Measurements from ENCODE around the gene MST1.
"Not testable (repeated sequence)": the region's sequence is repeated elsewhere in the genome, so short reads cannot be mapped to it uniquely, and the experiment has no call there.

MST1 gene

DNA sequence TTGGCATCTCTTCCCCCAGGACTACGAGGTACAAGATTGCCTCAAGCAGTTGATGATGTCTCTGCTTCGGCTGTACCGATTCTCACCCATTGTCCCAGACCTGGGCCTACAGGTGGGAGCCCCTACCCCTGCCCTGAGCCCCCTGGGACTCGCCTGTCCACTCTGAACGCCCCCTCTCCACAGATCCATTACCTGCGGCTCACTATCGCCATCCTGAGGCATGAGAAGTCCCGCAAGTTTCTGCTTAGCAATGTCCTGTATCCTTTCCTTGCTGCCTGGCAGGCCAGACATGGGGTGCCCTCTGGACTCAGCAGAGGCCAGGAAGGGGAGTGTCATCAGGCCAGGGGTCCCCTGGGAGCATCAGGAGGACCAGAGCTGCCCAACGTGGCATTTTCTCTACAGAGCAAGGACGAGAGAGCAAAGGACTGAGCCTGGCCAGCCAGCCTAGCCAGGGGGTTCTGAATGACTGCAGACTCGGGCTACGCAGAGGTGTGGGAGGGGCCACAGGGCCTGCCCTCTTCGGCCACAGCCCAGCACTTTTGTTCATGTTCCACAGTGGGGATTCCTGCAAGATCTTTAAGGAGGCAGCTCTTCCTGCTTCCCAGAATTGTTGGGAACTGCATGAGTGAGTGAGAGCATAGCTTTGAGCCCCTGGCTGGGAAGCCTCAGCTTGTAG is 11.3 kb upstream of the MST1 start:
- no peak for DNase-seq

DNA sequence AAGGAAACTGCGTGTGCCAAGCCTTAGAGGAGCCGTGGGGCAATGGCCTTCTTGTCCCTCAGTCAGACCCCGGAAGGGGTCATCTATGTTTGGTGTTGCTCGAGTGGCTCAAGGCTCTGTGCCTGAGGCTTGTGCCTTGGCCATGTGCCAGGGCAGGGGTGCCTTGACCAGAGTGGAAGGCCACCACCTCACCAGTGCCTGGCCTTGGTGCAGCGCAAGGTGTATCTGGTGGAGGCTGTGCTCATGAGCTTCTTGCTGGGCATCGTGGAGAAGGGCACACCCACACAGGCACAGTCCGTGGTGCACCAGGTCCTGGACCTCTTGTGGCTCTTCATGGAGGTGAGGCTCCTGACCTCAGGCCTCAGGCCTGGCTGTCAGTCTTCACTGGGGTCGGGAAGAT is 10.7 kb upstream of the MST1 start:
- DNase-seq: no peak

DNA sequence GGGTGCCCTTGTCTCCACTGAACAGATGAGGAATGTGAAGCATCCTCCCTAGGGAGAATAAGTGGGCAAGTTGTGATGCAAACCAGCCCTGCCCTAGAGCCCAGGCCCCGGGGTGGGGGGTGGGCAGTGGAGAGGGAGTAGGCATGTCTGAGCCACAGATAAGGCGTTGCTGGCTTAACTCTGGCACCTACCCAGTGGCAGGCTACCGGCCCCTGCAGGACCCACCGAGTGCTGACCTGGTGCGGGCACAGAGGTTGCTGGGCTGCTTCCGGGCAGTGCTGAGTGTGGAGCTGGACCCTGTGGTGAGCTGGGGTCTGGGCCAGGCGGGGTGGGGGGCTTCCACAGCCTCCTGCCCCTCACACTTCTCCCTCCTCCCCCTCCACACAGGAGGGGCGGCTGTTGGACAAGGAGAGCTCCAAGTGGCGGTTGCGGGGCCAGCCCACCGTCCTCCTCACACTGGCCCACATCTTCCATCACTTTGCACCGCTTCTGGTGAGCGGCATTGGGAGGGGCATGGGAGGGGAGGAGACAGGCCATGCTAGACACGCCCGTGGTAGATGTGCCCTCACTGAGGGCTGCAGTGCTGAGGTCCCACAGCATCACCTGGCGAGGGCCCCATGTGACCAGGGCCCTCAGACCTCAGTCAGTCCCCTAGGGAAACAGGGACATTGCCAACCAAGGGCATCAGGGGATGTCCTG is 10.2 kb upstream of the MST1 start:
- DNase-seq: no peak

DNA sequence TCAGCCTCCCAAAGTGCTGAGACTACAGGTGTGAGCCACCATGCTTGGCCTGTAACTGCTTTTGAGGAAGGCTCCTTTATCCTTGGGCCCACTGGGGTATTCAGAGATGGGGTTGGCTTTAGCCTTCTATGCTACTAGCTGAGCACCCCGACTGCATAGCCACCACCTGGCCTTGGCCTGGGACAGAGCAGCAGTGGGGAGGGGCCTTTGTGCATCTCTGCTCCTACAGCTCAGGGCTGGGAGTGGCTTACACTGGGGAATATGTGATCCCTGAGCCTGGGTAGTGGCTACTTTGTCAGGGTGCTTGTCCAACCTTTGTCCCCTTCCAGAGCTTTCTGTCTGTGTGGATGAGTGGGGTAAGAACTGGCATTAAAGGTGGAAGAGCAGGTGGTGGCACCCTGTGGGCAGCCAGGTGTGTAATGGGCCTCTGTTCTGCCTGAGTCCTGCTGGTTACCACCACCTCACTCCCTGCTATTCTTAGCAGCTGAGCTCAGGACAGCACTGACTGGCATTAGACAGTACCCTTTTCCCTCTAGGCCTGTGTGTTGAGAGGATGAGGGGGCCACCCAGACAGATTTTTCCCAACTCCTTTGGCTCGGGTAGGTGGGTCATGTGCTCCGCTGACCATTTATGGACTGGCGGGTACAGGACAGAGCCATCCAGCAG is 6.2 kb upstream of the MST1 start:
- not testable (repeated sequence) for DNase-seq

DNA sequence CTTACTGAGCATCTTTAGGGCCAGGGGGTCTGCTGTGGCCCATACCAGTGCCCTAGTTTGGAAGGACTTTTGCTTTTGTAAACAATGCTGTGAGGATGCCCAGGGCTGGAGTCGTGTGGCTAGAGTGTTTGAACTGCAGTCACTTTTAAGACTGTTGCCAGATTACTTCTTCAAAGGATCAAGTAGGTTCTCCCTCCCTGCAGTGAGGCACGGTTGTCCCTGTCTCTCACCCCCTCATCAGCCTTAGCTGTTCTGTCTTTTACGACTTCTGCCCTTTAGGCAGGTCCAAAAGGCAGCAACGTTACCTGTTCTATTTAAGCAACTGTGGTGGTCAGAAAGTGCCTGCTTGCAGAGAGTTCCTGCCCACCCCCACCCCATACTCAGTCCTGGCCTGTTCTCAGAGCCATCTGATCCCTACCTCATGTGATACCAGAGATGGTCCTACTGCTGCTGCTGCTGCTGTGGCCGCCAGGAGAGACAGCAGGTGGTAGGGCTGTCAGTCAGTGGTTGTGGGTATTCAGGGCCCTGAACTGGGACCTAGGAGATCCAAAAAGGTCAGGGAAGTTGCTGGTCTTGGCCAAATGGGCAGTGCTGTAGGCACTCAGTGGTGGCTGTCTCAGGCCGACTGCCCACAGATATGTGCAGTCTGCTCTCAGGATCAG is 5.3 kb upstream of the MST1 start:
- DNase-seq: not testable (repeated sequence)

DNA sequence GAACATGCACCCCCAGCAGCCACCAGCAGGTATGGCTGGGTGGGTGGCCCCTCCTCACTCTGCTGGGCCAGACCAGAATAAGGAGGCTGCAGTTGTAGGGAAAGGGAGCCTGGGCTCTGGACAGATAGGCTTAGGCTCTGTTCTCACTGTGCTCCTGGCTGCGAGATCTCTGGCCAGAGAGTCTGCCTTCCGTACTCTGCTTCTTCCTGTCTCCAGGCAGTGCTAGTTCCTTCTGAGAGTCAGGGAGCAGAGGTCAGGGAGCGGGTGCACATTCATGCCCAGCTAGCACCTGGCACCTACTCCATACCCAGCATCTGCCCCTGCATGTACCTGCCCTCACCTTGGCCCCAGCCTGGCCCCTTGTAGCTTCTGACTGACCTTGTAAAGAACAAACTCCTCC is 2.2 kb upstream of the MST1 start:
- not testable (repeated sequence) for DNase-seq

DNA sequence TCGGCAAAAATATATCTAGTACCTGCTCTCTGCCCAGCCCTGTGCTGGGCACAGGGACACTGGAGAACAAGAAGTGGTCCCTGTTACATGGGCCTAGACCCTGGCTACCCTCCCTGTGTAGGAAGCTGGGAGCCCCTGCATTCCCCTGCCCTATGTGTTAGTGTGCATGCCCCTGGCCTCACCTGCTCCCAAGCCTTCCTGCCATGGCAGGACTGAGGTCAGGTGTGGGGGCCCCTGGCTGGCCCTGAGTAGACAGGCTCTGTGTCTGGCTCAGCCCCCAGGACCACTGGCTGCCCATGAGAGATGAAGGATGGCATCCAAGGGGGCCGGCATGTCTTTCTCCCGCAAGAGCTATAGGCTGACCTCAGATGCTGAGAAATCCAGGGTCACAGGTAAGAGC is 1.6 kb upstream of the MST1 start:
- not testable (repeated sequence) for DNase-seq

DNA sequence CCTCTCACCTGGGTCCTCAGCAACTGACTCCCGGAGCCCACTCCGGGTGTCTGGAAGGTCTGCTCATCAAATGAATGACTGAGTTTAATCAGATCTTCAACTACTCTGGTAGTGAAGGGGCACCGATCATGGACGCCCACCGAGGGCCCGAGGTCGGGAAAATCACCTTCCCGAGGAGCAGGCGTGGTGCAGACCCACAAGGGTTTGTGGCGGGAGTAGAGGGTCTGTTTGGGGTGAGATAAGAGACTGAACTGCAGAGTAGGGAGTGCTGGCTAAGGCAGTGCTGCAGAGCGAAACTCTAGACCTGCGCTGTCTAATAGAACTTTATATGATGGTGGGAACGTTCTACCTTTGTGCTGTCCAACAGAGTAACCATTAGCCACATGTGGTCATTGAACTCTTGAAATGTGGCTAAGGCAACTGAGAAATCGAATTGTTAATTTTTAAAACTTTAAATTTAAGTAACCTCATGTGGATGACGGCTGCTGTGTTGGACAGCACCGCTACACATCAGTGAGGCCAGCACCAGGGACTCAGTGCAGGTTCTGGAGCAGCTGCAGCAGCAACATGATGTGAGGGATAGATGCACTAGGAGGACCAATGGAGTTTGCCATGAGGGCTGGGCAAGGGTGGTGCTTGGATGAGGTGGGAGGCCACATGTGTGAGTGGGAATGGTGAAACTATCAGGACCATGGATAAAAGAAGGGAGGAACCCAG is 792 bp upstream of the MST1 start:
- DNase-seq: not testable (repeated sequence)

DNA sequence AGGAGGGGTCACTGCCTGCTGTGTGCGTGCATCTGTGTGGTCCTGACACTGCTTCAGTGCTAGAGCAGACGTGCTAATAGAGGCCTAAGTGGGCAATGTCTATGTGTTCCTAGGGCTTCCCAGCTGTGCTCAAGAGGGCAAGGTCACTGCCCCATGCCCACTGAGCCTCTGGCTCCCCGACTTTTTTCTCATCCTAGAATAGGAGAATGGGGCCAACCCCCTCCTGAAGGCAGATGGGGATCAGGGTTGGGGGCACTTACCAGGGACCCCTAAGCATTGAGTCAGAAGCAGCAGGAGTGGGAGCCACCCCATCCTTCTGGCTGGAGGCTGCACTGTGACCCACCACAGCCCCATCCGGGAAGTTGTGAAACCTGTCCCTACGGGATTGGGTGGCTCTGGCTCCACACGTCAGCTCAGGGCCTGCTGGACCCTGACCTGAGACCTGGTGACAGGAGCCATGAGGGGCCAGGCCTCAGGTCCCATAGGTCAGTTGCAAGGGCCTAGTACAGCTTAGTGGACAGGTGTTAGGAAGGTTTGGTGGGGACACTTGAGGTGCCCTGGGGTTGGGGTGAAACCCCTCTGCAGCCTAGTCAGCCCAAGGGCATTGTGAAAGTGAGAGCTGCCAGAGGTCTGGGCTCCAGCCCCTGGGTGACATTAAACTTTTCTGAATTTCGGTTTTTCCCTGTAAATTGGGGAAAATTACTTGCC is 782 bp downstream of the MST1 start:
- not testable (repeated sequence) for DNase-seq

DNA sequence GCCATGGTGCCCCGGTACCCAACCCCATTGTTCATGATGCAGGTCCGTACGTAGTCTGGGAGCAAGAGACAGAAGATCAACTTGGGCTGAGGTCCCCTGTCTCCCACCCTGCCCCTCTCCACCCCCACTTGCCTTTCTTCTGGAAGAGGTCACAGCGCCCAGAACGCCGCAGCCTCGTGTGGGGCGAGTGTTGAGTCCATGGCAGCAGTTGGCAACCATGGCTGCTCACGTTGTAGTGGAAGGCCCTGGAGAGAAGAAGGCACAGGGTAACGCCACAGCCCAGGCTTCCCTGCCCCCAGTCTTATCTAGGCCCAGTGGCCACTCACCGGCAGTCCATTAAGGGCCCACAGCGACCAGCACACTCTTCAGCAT is 1.9 kb downstream of the MST1 start:
- DNase-seq: not testable (repeated sequence)

DNA sequence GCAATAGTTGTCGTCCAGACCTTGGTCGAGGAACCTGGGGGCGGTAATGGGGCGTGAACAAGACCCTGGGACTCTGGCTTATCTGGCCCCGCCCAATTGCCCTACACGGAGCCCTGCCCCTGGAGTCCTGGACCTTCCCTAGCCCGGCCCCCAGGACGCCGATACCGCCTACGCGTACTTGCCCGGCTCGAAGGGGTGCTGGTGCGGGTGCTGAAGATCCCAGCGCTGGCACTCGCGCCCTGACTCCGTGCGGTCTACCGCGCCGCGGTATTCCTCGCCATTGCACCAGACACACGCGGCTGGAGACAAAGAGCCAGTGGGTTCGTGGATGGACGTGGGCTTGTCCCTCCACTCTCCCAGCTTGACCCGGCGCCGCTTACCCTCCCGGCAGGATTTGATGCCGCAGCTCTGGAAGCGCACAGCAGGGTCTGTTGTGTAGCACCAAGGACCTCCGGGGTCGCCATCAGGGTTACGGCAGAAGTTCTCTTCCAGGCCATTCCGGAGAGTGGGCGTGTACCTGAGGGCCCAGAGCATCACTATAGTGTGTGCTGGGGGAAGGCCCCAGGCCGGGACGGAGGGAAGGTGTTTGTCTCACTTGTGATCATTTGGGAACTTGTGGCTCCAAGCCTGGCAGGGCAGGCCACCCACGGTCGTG is 2.4 kb downstream of the MST1 start:
- DNase-seq: not testable (repeated sequence)

DNA sequence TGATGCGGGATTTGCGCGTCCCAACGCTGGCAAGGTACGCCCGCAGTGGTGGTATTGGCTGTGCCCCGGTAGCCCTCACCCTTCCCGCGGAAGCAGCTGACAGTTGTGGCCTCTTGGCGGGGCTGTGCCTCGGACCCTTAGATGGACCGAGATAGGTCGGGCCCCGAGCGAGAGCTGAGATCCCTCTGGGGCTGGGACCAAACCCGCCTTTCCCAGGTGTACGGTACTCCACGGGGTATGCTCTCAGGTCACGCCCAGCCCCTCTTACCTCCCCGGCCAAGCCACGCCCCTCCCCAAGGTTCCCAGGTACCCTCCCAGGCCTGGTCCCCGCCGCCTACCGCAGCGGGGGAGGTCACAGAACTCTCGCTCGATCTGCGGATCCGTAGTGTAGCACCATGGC is 2.9 kb downstream of the MST1 start:
- not testable (repeated sequence) for DNase-seq

DNA sequence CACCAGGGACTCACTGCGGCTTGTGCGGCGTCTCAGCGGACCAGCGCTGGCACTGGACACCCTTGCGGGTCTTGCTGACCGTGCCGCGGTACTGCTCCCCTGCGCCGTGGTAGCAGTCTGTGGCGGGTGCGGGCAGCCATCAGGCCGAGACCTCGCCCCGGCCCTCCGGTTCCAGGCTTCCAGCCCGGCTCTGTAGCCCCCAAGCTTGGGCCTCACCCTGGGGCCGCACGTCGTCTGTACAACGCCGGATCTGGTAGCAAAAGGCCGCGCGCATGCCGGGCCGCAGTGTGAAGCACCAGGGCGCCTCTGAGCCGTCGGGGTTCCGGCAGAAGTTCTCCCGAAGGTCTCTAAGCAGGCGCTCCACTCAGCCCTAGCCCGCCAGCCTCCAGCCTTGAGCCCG is 3.4 kb downstream of the MST1 start:
- DNase-seq: not testable (repeated sequence)

DNA sequence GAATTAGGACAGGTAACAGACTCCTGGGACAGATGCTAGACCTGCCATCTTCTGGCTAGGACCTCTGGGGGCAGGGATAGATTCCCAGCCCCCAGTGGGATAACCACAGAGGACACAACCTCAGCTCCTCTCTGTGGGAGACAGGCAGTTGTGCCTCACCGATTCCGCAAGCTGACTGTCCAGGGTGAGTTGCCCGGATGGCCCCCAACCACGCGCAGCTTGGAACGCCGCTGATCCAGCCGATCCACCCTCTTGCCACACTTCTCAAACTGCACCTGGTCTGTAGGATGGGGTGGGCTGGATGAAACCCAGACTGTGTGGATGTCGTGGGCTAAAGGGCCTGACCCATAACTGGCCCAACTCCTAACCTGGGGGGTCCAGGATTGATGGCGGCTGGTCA is 4.2 kb downstream of the MST1 start:
- not testable (repeated sequence) for DNase-seq

DNA sequence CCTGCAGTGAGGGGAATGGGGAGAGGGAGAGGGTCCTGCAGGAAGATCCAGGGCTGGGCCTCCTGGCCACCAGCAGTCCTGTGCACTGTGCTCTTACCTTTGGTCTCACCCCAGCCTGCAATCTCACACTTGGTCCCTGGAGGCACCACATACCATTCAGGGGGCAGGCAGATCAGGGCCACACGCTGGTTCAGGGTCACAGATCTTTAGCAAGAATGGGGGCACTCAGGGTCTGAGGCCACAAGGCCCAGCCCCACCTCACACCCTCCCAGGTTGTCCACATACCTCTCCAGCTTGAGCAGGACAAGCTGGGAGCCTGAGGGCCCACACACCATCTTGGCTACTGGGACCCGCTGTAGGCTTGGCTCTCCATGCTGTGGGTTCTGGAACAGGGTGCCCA is 4.8 kb downstream of the MST1 start:
- not testable (repeated sequence) for DNase-seq

DNA sequence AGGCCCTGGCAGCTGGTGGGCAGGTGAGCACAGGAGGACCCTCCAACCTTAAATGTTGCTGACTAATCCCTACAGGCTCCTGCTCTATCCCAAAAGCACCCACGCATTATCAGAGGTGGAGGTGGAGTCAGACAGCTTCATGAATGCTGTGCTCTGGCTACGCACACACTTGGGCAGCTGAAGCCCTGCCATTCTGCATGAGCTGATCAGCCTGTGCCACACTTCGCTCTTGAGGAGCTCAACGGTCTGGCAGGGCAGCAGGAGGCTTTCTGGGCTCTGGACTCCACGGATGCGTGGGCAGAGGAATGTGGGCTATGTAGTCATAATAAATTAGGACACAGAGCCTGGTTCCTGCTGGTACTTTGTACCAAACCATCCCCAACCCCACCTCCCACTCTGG is 6.1 kb downstream of the MST1 start:
- no peak for DNase-seq

DNA sequence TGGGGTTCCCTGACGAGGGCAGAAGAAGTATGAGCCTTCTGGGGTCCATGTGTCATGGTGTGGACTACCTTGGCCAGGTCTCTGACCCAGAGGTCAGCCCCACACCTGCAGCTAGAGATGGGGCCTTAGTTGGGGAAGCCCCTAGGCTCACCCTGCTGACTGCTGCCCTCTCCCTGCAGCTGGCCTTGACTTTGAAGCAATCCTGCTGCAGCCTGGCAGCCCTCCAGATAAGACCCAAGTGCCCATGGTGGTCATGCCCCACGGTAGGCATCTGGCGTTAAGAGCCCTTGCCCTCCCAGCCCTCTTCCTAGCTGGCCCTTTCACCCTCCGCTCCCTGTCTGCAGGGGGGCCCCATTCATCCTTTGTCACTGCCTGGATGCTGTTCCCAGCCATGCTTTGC is 7.7 kb downstream of the MST1 start:
- DNase-seq: no peak

DNA sequence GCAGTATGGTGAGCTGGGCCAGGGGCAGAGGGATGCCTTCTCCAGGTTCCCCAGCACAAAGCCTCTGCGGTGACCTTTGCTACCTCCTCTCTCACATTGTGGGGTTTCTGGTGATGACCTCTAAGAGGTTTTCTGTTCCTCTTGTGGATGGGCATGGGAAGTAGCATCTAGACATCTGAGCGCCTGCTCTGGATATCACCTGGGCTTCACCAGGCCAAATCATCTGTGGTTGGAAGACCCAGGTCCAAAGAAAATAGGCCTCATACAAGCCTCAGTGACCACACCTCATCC is 8.1 kb downstream of the MST1 start:
- no peak for DNase-seq

DNA sequence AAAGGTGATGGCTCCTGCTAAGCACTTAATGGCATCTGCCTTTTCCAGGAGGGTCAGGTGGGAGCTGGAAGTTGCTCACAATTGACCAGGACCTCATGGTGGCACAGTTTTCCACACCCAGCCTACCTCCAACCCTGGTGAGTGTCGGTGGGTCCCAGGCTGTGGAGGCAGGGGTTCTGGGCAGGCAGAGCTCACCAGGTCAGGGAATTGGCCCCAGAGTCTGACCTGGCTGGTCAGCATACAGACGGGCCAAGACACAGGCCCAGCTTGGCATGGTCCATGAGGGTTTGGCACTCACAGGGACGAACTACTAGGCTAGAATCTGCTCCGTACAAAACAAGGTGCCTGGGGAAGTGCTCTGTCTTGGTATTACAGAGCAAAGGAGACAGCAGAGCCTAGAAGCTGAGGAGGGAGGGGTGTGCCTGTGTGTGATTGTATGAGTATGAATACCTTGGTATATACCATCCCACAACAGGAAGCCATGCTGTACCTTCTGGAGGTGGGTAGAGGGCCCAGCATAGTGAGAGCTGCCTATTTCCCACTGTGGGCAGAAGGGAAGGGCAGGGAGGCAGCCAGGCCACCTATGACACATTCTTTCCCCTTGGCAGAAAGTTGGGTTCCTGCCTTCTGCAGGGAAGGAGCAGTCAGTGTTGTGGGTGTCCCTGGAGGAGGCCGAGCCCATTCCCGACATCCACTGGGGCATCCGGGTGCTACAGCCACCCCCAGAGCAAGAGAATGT is 8.6 kb downstream of the MST1 start:
- DNase-seq: no peak

DNA sequence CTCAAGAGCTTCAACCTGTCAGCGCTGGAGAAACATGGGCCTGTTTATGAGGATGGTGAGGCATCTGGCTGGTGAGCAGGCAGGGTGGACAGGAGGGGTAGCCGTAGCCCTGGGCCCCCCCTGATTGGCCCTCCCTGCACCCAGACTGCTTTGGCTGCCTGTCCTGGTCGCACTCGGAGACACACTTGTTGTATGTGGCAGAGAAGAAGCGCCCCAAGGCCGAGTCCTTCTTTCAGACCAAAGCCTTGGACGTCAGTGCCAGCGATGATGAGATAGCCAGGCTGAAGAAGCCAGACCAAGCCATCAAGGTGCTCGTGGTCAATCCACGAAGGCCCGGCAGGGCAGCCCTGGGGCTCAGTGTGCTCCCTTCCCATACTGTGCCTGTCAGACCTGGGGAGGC is 13.4 kb downstream of the MST1 start:
- no peak for DNase-seq

DNA sequence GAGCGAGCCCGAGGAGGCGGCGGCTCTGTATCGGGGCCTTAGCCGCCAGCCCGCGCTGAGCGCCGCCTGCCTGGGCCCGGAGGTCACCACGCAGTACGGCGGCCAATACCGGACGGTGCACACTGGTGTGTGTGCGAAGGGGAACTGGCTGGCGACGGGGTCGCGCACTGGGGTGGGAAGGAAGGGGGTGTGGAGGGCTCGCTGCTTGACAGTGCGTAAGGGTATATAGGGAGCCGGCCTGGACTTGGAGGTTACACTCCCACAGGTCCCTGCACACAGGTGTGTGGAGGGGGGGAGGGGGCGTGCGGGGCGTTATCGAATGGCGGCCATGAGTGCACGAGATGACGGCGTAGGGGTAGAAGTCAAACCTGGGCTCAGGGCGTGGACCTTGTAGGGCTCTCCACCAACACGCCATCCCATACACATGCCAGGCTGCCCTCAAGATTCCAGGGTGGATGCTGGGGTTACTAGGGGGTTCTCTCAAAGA is 14.7 kb downstream of the MST1 start:
- DNase-seq: no peak
